CD4-positive, alpha-beta T cell treated with Interferon alpha-2 for 1 hour (primary cell): ENCODE measurements around the gene IGFBP1.

ENCODE experiments used
- DNase-seq, 2 donors: peaks; one replicate each; pipeline ENCODE4 v3.0.0-alpha.2; 2020 to 2022

The IGFBP1 gene

DNA sequence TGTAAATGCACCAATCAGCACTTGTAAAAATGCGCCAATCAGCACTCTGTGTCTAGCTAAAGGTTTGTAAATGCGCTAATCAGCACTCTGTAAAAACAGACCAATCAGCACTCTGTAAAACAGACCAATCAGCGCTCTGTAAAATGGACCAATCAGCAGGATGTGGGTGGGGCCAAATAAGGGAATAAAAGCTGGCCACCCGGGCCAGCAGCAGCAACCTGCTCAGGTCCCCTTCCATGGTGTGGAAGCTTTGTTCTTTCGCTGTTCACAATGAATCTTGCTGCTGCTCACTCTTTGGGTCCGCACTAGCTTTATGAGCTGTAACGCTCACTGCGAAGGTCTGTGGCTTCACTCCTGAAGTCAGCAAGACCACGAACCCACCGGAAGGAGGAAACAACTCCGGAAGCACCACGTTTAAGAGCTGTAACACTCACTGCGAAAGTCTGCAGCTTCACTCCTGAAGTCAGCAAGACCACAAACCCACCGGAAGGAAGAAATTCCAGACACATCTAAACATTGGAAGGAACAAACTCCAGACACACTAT lies 52.0 kb downstream of the IGFBP1 start:
- DNase-seq: peak; percentile 40 to 63

DNA sequence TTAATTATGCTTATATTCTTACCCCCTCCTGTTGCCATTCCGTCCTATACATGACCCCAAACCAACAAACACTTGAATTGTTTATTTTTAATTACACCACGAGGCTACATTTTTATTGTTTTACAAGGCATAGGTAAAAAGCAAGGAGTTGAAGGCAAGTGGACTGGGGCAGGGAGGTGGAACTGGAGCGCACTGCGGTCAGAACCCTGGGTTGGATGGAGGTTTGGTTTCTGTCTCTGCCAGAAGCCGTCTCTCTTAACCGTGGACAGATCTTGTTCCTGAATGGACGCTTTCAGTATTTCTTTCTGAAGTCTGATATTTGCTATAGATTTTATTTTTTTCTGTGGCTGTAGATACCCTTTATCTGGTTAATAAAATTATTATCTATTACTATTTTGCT lies 52.7 kb downstream of the IGFBP1 start:
- no peak for DNase-seq
